ENCODE results near the gene NEIL1.

The NEIL1 gene

DNA sequence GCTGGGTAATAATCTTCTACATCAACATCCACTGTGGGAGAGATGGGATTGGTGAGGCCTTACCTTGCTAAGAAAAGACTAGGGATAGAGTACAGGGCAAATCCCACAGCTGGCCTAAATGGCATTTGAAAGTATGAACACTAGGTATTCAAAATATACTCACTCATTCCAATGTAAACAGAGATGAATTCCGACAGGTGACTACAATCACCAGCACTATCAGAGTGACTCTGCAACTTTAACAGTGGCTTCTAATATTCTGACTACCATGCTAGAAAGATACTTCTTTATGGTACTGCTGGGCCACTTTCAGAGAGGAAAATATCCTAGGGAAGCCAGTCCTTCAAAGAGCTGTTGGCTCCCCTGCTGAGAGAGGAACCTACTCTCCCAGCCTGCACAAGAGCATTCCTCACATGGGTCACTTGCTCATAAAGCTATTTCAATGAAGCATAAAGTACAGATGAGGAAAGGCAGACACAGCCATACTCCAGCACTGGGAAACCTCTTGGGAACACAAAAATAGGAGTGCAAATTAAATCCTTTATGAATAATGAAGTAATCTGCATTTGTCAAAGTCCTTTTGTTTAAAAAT, 43.0 kb downstream of the NEIL1 start:
- H3K4me3 ChIP-seq (ENCODE audit: control insufficient read depth, low read depth, low read length): no peak overlapping the region
- no peak for DNase-seq (ENCODE audit: low read depth)
- TF ChIP-seq, protein P1, sequence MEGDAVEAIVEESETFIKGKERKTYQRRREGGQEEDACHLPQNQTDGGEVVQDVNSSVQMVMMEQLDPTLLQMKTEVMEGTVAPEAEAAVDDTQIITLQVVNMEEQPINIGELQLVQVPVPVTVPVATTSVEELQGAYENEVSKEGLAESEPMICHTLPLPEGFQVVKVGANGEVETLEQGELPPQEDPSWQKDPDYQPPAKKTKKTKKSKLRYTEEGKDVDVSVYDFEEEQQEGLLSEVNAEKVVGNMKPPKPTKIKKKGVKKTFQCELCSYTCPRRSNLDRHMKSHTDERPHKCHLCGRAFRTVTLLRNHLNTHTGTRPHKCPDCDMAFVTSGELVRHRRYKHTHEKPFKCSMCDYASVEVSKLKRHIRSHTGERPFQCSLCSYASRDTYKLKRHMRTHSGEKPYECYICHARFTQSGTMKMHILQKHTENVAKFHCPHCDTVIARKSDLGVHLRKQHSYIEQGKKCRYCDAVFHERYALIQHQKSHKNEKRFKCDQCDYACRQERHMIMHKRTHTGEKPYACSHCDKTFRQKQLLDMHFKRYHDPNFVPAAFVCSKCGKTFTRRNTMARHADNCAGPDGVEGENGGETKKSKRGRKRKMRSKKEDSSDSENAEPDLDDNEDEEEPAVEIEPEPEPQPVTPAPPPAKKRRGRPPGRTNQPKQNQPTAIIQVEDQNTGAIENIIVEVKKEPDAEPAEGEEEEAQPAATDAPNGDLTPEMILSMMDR (IDR thresholded peaks at IDR 0.05; ENCODE audit: control insufficient read depth, insufficient read depth, low read depth, low read length, missing control alignments): no peak

DNA sequence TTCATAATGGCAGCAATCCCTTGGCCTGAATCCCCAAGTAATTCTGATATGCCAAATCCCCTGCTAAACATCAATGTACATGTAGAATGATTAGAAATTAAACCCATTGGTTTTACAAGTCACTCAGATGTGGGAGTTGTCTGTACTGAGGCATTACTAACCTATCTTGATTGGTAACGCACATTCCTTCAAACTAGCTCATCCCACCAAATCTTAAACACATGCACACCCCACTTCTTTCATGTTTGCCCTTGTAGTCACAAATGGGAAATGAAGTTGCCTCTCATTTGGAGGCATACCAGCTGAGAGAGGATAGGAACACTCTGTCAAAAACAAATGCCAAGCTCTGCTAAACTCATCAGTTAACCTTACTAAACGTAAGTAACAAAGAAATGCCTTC, 50.7 kb downstream of the NEIL1 start:
- TF ChIP-seq, protein P1 (IDR thresholded peaks at IDR 0.05; ENCODE audit: control insufficient read depth, insufficient read depth, low read depth, low read length, missing control alignments): no peak
- DNase-seq (ENCODE audit: low read depth): peak; percentile 8
- H3K4me3 ChIP-seq (ENCODE audit: control insufficient read depth, low read depth, low read length): no peak overlapping the region

DNA sequence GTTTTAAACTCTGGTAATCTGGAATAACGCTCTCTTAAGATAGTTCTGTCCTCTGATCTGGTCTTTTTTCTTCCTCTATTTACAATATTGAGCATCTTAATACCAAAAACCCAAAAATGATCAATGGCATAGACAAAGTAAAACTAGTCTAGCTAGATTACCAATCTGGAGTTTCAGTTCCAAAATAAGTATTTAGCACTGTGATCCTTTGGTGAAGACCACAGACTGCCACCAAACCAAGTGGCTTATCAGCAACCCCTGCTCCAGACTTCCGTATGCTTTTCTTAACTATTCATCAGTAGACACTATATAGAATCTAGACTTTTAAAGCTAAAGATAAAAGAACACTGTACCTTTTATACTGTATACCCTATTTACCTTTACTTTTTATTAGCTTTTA, 57.1 kb downstream of the NEIL1 start:
- no peak overlapping the region for H3K4me3 ChIP-seq (ENCODE audit: control insufficient read depth, low read depth, low read length)
- DNase-seq (ENCODE audit: low read depth): no peak
- TF ChIP-seq, protein P1 (IDR thresholded peaks at IDR 0.05; ENCODE audit: control insufficient read depth, insufficient read depth, low read depth, low read length, missing control alignments): no peak

Data from AG09309 (cell line).